Esophagus muscularis mucosa (tissue), 3 donors: Measurements from ENCODE around the gene B4GALNT1.

Experiments
- POLR2AphosphoS5 ChIP-seq, 2 donors: sonication (generic); formaldehyde crosslinking; IDR thresholded peaks; one replicate each; pipeline ENCODE4 v1.6.1; 2017; ENCODE audit warnings: antibody characterized with exemption in 2 of 2
- TF ChIP-seq, protein P1 (sequence below), 3 experiments: fragments of 200-600 bp in 2 of 3; fragments of 450-650 bp in 1 of 3; sonication (generic) in 2 of 3; IDR thresholded peaks; one replicate each; pipeline ENCODE4 v1.5.1; 2017 to 2019; ENCODE audit warnings: antibody characterized with exemption in 3 of 3, mild to moderate bottlenecking in 2 of 3, moderate library complexity in 1 of 3

- TF ChIP-seq, protein P1, sequence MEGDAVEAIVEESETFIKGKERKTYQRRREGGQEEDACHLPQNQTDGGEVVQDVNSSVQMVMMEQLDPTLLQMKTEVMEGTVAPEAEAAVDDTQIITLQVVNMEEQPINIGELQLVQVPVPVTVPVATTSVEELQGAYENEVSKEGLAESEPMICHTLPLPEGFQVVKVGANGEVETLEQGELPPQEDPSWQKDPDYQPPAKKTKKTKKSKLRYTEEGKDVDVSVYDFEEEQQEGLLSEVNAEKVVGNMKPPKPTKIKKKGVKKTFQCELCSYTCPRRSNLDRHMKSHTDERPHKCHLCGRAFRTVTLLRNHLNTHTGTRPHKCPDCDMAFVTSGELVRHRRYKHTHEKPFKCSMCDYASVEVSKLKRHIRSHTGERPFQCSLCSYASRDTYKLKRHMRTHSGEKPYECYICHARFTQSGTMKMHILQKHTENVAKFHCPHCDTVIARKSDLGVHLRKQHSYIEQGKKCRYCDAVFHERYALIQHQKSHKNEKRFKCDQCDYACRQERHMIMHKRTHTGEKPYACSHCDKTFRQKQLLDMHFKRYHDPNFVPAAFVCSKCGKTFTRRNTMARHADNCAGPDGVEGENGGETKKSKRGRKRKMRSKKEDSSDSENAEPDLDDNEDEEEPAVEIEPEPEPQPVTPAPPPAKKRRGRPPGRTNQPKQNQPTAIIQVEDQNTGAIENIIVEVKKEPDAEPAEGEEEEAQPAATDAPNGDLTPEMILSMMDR (IDR thresholded peaks at IDR 0.05): no peak
- no peak for TF ChIP-seq POLR2AphosphoS5 (IDR thresholded peaks at IDR 0.05)
Measured at GRCh38 chr12:57614178-57614947, 18.6 kb downstream of the B4GALNT1 start.
